Mesothelial cell of epicardium (in vitro differentiated cells): ENCODE measurements around the gene DOCK8. TPM values are rescaled to one million over a fixed set of nuclear protein-coding genes. Genes with fewer than 3 reads are reported as not detected.

ENCODE experiments used
- DNase-seq, 2 experiments: peaks; one replicate each; pipeline ENCODE4 v3.0.0; 2021; ENCODE audit warnings: low spot score in 2 of 2; ENCODE audit not compliant: unreplicated experiment in 2 of 2
- H3K27ac Mint-ChIP-seq: 2 replicates; pipeline ENCODE4 v1.8.0; 2021; ENCODE audit warnings: mixed read lengths
- H3K27me3 Mint-ChIP-seq: 2 replicates; pipeline ENCODE4 v1.8.0; 2021; ENCODE audit warnings: low read depth, mixed read lengths
- H3K36me3 Mint-ChIP-seq: 2 replicates; pipeline ENCODE4 v1.8.0; 2021; ENCODE audit warnings: mixed read lengths
- H3K4me1 Mint-ChIP-seq: 2 replicates; pipeline ENCODE4 v1.8.0; 2021; ENCODE audit warnings: mixed read lengths
- H3K4me3 Mint-ChIP-seq: 2 replicates; pipeline ENCODE4 v1.8.0; 2021; ENCODE audit warnings: mild to moderate bottlenecking, moderate library complexity, mixed read lengths
- H3K9me3 Mint-ChIP-seq: 2 replicates; pipeline ENCODE4 v1.8.0; 2021; ENCODE audit warnings: mixed read lengths
- total RNA-seq: library from RNA; stranded (reverse); gene quantifications from 3 replicates; pipeline ENCODE4 v1.2.1, GENCODE V29; 2021
- TF ChIP-seq, protein P1 (sequence below): fragments of 200-600 bp; sonication (generic); IDR thresholded peaks from one replicate; pipeline ENCODE4 v1.5.0; 2021; ENCODE audit warnings: antibody characterized with exemption; ENCODE audit not compliant: unreplicated experiment

Gene DOCK8
- total RNA-seq, 1 donor from 2014 or later: 8.9 TPM

DNA sequence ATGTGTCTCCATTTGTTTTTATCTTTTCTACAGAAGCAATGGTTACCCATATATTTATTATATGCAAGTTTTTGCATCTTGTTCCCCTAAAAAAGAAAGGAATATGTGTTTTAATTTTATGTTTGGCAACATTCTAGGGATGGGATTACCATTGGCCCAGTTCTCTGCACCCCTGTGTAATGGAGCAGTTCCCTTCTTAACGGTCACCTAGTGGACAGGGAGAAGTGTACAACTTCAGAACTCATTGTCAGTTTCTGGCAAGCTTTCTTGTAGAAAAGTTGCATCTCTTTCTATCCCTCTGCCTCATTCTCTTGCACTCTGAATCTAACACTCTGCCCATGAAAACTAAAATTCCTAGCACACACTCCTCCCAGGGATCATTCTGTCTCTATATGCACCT is 78.2 kb downstream of the DOCK8 start:
- no peaks in the 10 kb centered on the region for H3K9me3 Mint-ChIP-seq
- no peak for DNase-seq
- no peaks in the 10 kb centered on the region for H3K36me3 Mint-ChIP-seq
- peaks cover 15% of the 10 kb centered on the region for H3K27me3 Mint-ChIP-seq
- H3K4me3 Mint-ChIP-seq: no peak overlapping the region
- TF ChIP-seq, protein P1, sequence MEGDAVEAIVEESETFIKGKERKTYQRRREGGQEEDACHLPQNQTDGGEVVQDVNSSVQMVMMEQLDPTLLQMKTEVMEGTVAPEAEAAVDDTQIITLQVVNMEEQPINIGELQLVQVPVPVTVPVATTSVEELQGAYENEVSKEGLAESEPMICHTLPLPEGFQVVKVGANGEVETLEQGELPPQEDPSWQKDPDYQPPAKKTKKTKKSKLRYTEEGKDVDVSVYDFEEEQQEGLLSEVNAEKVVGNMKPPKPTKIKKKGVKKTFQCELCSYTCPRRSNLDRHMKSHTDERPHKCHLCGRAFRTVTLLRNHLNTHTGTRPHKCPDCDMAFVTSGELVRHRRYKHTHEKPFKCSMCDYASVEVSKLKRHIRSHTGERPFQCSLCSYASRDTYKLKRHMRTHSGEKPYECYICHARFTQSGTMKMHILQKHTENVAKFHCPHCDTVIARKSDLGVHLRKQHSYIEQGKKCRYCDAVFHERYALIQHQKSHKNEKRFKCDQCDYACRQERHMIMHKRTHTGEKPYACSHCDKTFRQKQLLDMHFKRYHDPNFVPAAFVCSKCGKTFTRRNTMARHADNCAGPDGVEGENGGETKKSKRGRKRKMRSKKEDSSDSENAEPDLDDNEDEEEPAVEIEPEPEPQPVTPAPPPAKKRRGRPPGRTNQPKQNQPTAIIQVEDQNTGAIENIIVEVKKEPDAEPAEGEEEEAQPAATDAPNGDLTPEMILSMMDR: no peak
- H3K4me1 Mint-ChIP-seq: peaks cover 10% of the 10 kb centered on the region
- H3K27ac Mint-ChIP-seq: no peak overlapping the region

DNA sequence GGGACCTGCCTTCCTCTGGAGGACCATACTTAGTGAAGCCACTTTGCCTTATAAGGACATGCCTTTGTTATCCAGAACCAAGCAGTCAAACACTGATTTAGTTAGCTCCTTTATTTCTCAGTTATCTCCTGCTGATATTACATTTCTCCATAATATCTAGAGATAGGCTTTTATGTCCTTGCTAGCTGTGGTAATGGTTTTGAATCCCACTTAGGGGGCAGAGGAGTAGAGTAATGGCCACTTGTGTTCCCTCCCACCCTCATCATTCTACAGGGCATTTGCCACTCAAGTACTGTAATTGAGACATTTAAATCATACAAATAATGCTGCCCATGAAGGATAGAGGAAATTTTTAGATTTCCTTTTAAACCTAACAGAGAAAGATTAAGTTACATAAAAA is 80.9 kb downstream of the DOCK8 start:
- Mint-ChIP-seq H3K9me3 (no peaks in the 10 kb centered on the region), H3K4me1 (peaks cover 3% of the 10 kb centered on the region), H3K27me3 (peaks cover 16% of the 10 kb centered on the region), H3K4me3 (no peak overlapping the region), H3K36me3 (no peaks in the 10 kb centered on the region), H3K27ac (no peak overlapping the region)
- DNase-seq: no peak
- TF ChIP-seq, protein P1: no peak

GRCh38 chr9:296411-296810 is 81.7 kb downstream of the DOCK8 start:
- H3K36me3 Mint-ChIP-seq: no peaks in the 10 kb centered on the region
- TF ChIP-seq, protein P1: no peak
- H3K27me3 Mint-ChIP-seq: peaks cover 17% of the 10 kb centered on the region
- H3K9me3 Mint-ChIP-seq: peaks cover 6% of the 10 kb centered on the region
- H3K4me1 Mint-ChIP-seq: no peaks in the 10 kb centered on the region
- DNase-seq: no peak
- H3K4me3 Mint-ChIP-seq: no peak overlapping the region
- no peak overlapping the region for H3K27ac Mint-ChIP-seq

GRCh38 chr9:297104-297972 is 82.7 kb downstream of the DOCK8 start:
- TF ChIP-seq, protein P1: no peak

DNA sequence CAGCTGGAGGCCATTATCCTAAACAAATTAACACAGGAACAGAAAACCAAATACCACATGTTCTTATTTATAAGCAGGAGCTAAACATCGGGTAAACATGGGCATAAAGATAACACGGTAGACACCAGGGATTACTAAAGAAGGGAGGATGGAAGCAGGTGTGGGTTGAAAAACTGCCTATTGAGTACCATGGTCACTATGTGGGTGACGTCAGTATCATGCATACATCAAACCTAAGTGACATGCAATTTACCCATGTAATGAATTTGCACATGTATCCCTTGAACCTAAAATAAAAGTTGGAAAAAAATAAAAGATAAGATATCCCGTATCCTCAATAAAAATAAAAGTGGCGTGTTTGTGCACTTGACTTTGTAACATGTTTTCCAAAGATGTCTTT is 88.8 kb downstream of the DOCK8 start:
- Mint-ChIP-seq H3K9me3 (peaks cover 11% of the 10 kb centered on the region), H3K27me3 (peaks cover 2% of the 10 kb centered on the region), H3K4me3 (no peak overlapping the region), H3K27ac (no peak overlapping the region), H3K36me3 (no peaks in the 10 kb centered on the region), H3K4me1 (peaks cover 12% of the 10 kb centered on the region)
- DNase-seq: no peak
- TF ChIP-seq, protein P1: no peak

More at GRCh38 chr9:297104-297972, 82.7 kb downstream of the DOCK8 start:
- H3K4me1 Mint-ChIP-seq: no peaks in the 10 kb centered on the region
- no peak overlapping the region for H3K27ac Mint-ChIP-seq
- DNase-seq: no peak
- H3K4me3 Mint-ChIP-seq: no peak overlapping the region
- peaks cover 11% of the 10 kb centered on the region for H3K9me3 Mint-ChIP-seq
- peaks cover 17% of the 10 kb centered on the region for H3K27me3 Mint-ChIP-seq
- H3K36me3 Mint-ChIP-seq: no peaks in the 10 kb centered on the region
